ENCODE results near the gene ZNF862. TPM values are rescaled to one million over a fixed set of nuclear protein-coding genes. Genes with fewer than 3 reads are reported as not detected.

ZNF862 gene
- total RNA-seq, 4 donors from 2014 or later, result 12.9 to 18.1 (median 14.7) TPM

DNA sequence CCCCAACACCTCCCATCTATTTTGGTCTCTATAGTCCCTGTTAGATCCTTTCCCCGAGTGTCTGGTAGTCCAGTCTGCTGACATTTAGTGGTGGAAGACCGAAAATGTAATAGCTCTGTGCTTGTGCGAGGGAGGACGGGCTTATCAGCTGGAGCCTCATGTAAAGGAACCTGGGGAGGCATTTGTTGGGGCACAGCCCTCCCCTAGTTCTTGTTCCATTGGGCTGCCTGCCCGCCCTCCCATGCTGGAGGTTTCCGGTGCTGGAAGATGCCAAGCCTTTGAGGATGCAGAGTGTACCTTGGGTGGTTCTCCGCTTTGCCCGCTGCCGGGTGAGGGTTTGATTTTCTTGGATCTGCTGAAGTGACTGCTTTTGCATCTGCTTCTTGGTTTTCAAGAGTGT, 5.4 kb downstream of the ZNF862 start:
- TF ChIP-seq, protein P1, sequence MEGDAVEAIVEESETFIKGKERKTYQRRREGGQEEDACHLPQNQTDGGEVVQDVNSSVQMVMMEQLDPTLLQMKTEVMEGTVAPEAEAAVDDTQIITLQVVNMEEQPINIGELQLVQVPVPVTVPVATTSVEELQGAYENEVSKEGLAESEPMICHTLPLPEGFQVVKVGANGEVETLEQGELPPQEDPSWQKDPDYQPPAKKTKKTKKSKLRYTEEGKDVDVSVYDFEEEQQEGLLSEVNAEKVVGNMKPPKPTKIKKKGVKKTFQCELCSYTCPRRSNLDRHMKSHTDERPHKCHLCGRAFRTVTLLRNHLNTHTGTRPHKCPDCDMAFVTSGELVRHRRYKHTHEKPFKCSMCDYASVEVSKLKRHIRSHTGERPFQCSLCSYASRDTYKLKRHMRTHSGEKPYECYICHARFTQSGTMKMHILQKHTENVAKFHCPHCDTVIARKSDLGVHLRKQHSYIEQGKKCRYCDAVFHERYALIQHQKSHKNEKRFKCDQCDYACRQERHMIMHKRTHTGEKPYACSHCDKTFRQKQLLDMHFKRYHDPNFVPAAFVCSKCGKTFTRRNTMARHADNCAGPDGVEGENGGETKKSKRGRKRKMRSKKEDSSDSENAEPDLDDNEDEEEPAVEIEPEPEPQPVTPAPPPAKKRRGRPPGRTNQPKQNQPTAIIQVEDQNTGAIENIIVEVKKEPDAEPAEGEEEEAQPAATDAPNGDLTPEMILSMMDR (IDR thresholded peaks at IDR 0.05; ENCODE audit: low read depth), result no peak

DNA sequence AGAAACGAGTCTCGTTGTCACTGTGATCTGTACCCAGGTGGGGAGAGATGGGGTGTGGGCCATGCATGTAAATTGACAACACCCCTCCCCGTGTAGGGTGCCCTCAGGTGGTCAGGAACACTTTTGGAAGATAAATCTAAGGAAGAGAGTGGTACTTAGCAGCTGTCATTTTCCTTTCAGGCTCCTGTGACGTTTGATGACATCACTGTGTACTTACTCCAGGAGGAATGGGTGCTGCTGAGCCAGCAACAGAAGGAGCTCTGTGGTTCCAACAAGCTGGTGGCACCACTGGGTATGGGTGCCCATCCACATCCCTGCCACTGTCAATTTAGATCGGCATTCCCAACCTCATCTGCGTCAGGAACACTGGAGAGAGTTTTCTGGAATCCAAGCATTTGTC, 6.3 kb downstream of the ZNF862 start:
- TF ChIP-seq, protein P1 (IDR thresholded peaks at IDR 0.05; ENCODE audit: low read depth), result no peak

DNA sequence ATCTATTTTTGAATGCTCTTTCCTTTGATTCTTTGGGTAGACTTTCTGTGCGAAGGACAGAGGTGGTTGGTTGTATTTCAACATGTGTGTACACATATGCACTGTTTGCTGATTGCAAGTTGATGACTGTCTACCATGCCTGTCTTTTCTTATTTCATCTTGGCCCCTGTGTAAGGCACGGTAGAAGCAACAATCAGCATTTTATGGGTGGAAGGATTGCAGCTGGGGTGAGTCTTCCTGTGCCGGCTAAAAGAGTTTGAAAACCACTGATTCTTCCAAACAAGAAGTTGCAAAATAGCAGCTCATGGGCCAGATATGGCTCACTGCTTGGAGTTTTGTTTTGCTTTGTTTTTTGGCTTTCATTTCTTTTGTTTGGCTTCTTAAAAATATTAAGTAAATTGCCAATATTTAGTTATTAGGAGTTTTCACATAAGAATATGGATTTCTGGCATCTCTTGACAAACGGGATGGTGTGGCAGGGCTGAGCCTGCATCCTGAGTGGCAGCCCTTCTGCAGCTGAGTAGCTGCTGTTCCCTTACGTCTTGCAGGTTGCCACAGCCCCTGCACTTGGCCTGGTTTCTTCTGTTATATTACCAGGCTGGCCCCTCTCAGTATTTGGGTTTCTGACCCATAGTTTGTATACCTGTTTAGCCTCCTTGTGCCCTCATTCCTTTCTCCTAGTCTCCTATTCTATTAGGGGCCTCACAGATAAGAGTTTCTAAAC, 7.2 kb downstream of the ZNF862 start:
- TF ChIP-seq, protein P1 (IDR thresholded peaks at IDR 0.05; ENCODE audit: low read depth), result no peak

DNA sequence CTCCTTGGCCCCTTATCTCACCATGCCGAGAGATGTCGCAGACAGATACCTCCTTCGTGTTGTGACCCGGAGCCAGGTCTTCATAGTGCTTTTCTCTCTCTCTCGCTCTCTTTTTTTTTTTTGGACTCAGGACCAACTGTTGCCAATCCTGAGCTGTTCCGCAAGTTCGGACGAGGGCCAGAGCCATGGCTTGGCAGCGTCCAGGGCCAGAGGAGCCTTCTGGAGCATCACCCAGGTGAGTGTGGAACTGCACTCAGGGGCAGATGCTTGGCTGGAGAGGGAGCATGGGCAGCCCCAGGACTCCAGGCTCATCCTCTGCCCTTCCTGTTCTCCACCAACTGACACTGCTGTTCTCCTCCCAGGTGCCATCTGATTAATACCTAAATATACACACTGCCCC, 7.8 kb downstream of the ZNF862 start:
- TF ChIP-seq, protein P1 (IDR thresholded peaks at IDR 0.05; ENCODE audit: low read depth), result no peak

DNA sequence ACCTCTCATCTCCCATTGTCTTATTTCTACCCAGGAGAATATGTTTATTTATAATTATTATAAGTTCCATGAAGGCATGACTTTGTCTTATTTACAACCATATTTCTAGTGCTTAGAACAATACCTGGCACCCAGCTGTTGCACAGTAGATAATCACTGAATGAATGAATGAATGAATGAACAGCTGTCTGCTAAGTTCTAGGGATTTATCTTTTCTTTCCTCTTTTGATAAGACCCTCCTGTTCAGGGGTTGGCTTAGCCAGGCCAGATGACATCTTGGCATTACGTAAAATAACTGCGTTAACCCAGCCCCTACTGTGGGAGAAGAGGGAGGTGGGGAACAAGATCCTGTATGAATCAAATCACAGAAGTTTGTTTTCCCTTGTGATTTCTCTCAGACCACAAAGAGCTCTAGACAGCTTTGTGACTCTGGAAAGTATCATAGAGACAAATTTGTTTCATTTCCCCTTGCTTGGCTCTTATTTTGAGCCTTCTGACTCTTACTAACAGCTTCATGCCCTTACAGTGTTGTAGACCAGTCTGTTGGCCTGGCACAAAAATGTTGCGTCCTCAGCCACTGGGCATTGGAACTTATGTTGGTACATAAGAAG, 8.4 kb downstream of the ZNF862 start:
- TF ChIP-seq, protein P1 (IDR thresholded peaks at IDR 0.05; ENCODE audit: low read depth), result no peak

DNA sequence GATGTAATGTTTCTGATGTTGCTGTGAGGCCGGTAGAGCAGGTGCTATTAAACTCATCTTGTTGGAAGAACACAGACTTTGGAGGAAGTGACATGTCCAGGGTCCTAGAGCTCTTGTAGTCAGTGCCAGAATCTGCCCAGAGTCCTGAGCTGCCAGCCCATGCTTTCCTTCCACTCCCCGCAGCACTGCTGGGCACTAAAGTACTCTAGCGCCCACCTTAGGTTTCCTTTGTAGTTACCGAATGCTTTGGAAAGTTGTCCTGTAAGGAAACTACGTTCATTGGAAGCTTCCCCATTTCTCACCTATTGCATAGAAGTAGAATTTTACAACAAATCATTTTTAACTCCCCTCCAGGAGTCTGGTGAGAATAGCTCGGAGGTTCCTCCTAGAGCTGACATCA, 11.0 kb downstream of the ZNF862 start:
- TF ChIP-seq, protein P1 (IDR thresholded peaks at IDR 0.05; ENCODE audit: low read depth), result no peak

DNA sequence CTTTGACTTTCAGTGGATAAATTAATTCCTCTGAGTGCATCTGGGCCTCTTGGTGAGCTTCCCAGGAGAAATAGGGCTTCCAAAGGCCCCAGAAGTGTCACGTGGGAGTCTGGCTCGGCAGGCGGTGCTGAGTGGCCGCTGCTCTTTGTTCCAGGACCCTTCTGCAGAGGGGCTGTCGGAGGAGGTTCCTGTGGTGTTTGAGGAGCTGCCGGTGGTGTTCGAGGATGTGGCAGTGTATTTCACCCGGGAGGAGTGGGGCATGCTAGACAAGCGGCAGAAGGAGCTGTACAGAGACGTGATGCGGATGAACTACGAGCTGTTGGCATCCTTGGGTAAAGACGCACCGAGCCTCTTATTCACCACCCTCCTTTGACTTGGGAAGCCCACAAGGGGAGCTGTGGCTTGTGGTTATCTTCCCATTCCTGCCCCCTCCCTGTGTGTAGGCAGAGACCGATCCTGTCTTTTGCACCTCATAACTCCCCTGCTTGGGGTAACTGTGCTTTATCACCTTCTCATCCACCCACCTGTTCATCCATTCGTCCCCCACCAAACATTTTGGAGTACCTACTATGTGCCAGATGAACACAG, 11.9 kb downstream of the ZNF862 start:
- TF ChIP-seq, protein P1 (IDR thresholded peaks at IDR 0.05; ENCODE audit: low read depth), result no peak
